A549 (cell line): Measurements from ENCODE around the gene ADRB1. TPM values are rescaled to one million over a fixed set of nuclear protein-coding genes. Genes with fewer than 3 reads are reported as not detected.
A peak's percentile ranks its signal among the peaks of the same experiment; 100 is the strongest.

Experiments used
- ATAC-seq, 2 experiments: fragments of 200-7000 bp in 1 of 2; fragments of >200 bp in 1 of 2; cut with Nextera tagmentation in 1 of 2; cut with Tn5 transposase in 1 of 2; 3 replicates each; pipeline versions ENCODE4 v1.8.0 to v1.9.1; 2018 to 2020; ENCODE audit warnings: mild to moderate bottlenecking in 1 of 2, moderate library complexity in 1 of 2
- CTCF ChIA-PET: fragments of 300-600 bp; sonication (Branson Sonifier 250); formaldehyde crosslinking; extraction: SDS; loops from one replicate; lab custom pipeline; 2021; ENCODE audit warnings: antibody characterized with exemption, inconsistent platforms; lab: Yijun Ruan, JAX
- POLR2A ChIA-PET: fragments of 350-600 bp; formaldehyde crosslinking; extraction: SDS; loops from one replicate; lab custom pipeline; 2021; ENCODE audit warnings: antibody characterized with exemption, inconsistent platforms; lab: Yijun Ruan, JAX
- DNase-seq, 2 experiments: peaks; one replicate each; pipeline versions ENCODE4 v3.0.0 to v3.0.0-alpha.2; 2011 to 2016; ENCODE audit warnings: low read depth in 1 of 2, low spot score in 1 of 2
- FAIRE-seq: peaks from 2 replicates; lab custom pipeline; 2011; peaks lifted over from hg19 to GRCh38; lab: Jason Lieb, UNC
- H3K27ac ChIP-seq, 2 experiments: fragments of >200 bp; sonication (Bioruptor Twin); formaldehyde crosslinking; 3 replicates each; pipeline ENCODE4 v1.5.1; 2016 to 2017
- H3K4me1 ChIP-seq: fragments of >200 bp; sonication (Bioruptor Twin); formaldehyde crosslinking; 3 replicates; pipeline ENCODE4 v1.6.1; 2016
- H3K4me2 ChIP-seq: fragments of >200 bp; sonication (Bioruptor Twin); formaldehyde crosslinking; 3 replicates; pipeline ENCODE4 v1.6.1; 2016
- H3K4me3 ChIP-seq: fragments of >200 bp; sonication (Bioruptor Twin); formaldehyde crosslinking; 3 replicates; pipeline ENCODE4 v1.5.1; 2016
- H3K9me3 ChIP-seq: fragments of >200 bp; sonication (Bioruptor Twin); formaldehyde crosslinking; 3 replicates; pipeline ENCODE4 v1.6.1; 2016
- CEBPB ChIP-seq, 2 experiments: fragments of >200 bp in 1 of 2; sonication (Bioruptor Twin) in 1 of 2; formaldehyde crosslinking in 1 of 2; IDR thresholded peaks; 2 replicates each; pipeline ENCODE4 v1.6.1; 2012 to 2016
- CHD4 ChIP-seq: fragments of 200-600 bp; sonication (generic); IDR thresholded peaks from 2 replicates; pipeline ENCODE4 v1.6.1; 2016; ENCODE audit warnings: antibody characterized with exemption, mild to moderate bottlenecking, borderline replicate concordance
- EHF ChIP-seq: fragments of 250-450 bp; sonication (Bioruptor Pico); IDR thresholded peaks from 2 replicates; pipeline ENCODE4 v1.5.0; 2020; ENCODE audit warnings: mild to moderate bottlenecking
- EP300 ChIP-seq, 2 experiments: fragments of >200 bp; sonication (Bioruptor Twin); formaldehyde crosslinking; IDR thresholded peaks; 2 replicates in 1 of 2; 3 replicates in 1 of 2; pipeline ENCODE4 v1.6.1; 2016 to 2017
- ESRRA ChIP-seq: fragments of 150-350 bp; IDR thresholded peaks from 2 replicates; pipeline ENCODE4 v1.6.1; 2014; ENCODE audit warnings: mild to moderate bottlenecking, low read length, borderline replicate concordance
- FOXS1 ChIP-seq: fragments of 250-450 bp; sonication (Bioruptor Pico); IDR thresholded peaks from 2 replicates; pipeline ENCODE4 v1.5.0; 2020; ENCODE audit warnings: mild to moderate bottlenecking, moderate library complexity
- HDAC2 ChIP-seq: fragments of 200-600 bp; sonication (generic); IDR thresholded peaks from 2 replicates; pipeline ENCODE4 v1.6.1; 2016
- HOXA7 ChIP-seq: fragments of 250-450 bp; sonication (Bioruptor Pico); IDR thresholded peaks from 2 replicates; pipeline ENCODE4 v1.5.0; 2020; ENCODE audit warnings: mild to moderate bottlenecking, moderate library complexity
- HOXB5 ChIP-seq: fragments of 250-450 bp; sonication (Bioruptor Pico); IDR thresholded peaks from 2 replicates; pipeline ENCODE4 v1.5.0; 2020; ENCODE audit warnings: mild to moderate bottlenecking, moderate library complexity
- KDM1A ChIP-seq: fragments of 200-600 bp; sonication (generic); IDR thresholded peaks from 2 replicates; pipeline ENCODE4 v1.6.1; 2016; ENCODE audit warnings: low read depth, mild to moderate bottlenecking
- MAX ChIP-seq: IDR thresholded peaks from 2 replicates; pipeline ENCODE4 v1.6.1; 2012
- NFE2L2 ChIP-seq: fragments of 150-350 bp; conservative IDR thresholded peaks from 2 replicates; pipeline ENCODE4 v1.6.1; 2014; ENCODE audit warnings: low read length
- NPAS2 ChIP-seq: fragments of 250-450 bp; sonication (Bioruptor Pico); IDR thresholded peaks from 2 replicates; pipeline ENCODE4 v1.8.0; 2022; ENCODE audit warnings: mild to moderate bottlenecking, moderate library complexity, borderline replicate concordance
- PHF8 ChIP-seq: fragments of 200-600 bp; sonication (generic); IDR thresholded peaks from 2 replicates; pipeline ENCODE4 v1.6.1; 2016; ENCODE audit warnings: low read depth, mild to moderate bottlenecking, antibody characterized with exemption, moderate library complexity, borderline replicate concordance
- POLR2A ChIP-seq: IDR thresholded peaks from 2 replicates; pipeline ENCODE4 v1.6.1; 2012; ENCODE audit warnings: mild to moderate bottlenecking, low read length
- RARB ChIP-seq: fragments of 250-450 bp; sonication (Bioruptor Pico); IDR thresholded peaks from 2 replicates; pipeline ENCODE4 v1.8.0; 2021; ENCODE audit warnings: mild to moderate bottlenecking, moderate library complexity
- RCOR1 ChIP-seq: fragments of 150-350 bp; IDR thresholded peaks from 2 replicates; pipeline ENCODE4 v1.6.1; 2014; ENCODE audit warnings: antibody characterized with exemption, low read length, low read depth
- RNF2 ChIP-seq: fragments of 200-600 bp; sonication (generic); IDR thresholded peaks from 2 replicates; pipeline ENCODE4 v1.6.1; 2016; ENCODE audit warnings: low read depth, mild to moderate bottlenecking, antibody characterized with exemption, moderate library complexity, borderline replicate concordance
- SMC3 ChIP-seq: fragments of >200 bp; sonication (Bioruptor Twin); formaldehyde crosslinking; IDR thresholded peaks from 3 replicates; pipeline ENCODE4 v1.6.1; 2018; ENCODE audit warnings: inconsistent platforms
- TFCP2L1 ChIP-seq: fragments of 250-450 bp; sonication (Bioruptor Pico); IDR thresholded peaks from 2 replicates; pipeline ENCODE4 v1.5.0; 2021; ENCODE audit warnings: mild to moderate bottlenecking
- TP53 ChIP-seq: fragments of 250-450 bp; sonication (Bioruptor Pico); IDR thresholded peaks from 2 replicates; pipeline ENCODE4 v1.5.0; 2021; ENCODE audit warnings: mild to moderate bottlenecking, moderate library complexity
- ZFP36 ChIP-seq: fragments of 450-650 bp; IDR thresholded peaks from 2 replicates; pipeline ENCODE4 v1.6.1; 2014; ENCODE audit warnings: borderline replicate concordance; ENCODE audit not compliant: partially characterized antibody
- ZNF302 ChIP-seq: fragments of 250-450 bp; sonication (Bioruptor Pico); IDR thresholded peaks from 2 replicates; pipeline ENCODE4 v1.9.0; 2021; ENCODE audit warnings: inconsistent platforms, mild to moderate bottlenecking, moderate library complexity
- WGBS: methylation state at CpG from one replicate; pipeline ENCODE4 v1.1.6; 2017; ENCODE audit errors: missing lambda C conversion rate; 5-methylcytosine and 5-hydroxymethylcytosine counted together
- polyA plus RNA-seq, 4 experiments: library from polyadenylated mRNA; depleted of rRNA in 3 of 4; stranded (reverse); fragments of >200 nt; fragmentation: RNase III in 1 of 4; extraction: RNeasy Plus Mini Kit Qiagen cat#74134 plus additional on column Dnase treatment in 1 of 4; gene quantifications; 2 replicates in 3 of 4; 3 replicates in 1 of 4; pipeline ENCODE4 v1.2.3, GENCODE V29; 2011 to 2017
- TF ChIP-seq, protein P1 (sequence below): IDR thresholded peaks from 2 replicates; pipeline ENCODE4 v1.6.1; 2012
- TF ChIP-seq, protein P2 (sequence below): fragments of 200-600 bp; sonication (generic); IDR thresholded peaks from 2 replicates; pipeline ENCODE4 v1.6.1; 2016; ENCODE audit warnings: antibody characterized with exemption, mild to moderate bottlenecking, moderate library complexity
- TF ChIP-seq, protein P3 (sequence below): IDR thresholded peaks from 2 replicates; pipeline ENCODE4 v1.6.1; 2012; ENCODE audit warnings: low read depth, borderline replicate concordance
- TF ChIP-seq, protein P4 (sequence below): fragments of >200 bp; sonication (Bioruptor Twin); formaldehyde crosslinking; IDR thresholded peaks from 2 replicates; pipeline ENCODE4 v1.6.1; 2016

ADRB1 gene
- polyA plus RNA-seq, 2 of the 4 experiments (the other 2 are of a cell fraction): 0.58 to 0.75 TPM

DNA sequence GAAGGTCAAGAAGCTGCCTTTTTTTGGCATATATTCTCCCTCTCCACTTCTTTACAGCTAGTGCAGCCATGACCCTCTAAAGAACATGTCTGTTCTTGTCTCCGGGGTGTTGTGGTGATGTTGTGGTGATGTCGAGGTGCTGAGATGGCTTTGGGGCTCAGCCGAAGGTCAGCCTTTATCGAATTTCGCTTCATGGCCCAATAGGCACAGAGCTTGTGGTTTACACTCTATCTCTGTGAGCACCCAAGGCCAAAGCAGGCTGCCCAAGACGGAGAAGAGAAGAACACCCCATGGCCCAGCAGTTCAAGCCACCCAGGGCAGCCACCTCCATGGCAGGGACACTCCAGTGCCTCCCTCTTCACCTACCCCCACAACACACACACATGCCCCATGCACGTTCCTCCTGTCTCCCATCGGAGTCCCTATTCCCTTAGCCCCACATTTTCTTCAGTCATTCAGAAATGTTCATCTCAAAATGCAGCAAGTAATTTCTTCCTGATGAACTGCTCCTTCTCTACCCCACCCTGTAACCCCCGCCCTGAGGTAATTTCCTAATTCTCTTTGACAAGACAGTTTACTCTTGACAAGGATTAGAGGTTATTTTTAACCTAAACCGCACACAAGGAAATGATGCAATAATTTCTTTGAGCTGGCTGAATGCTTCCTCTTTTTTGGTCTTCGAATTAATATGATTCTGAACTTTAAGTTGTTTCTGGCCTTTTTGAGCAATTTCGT lies 18.6 kb upstream of the ADRB1 start:
- ATAC-seq: no peak
- DNase-seq: peak in 1 of 2 experiments; percentile 25
- Histone ChIP-seq H3K4me2 (peak overlapping the region; percentile 75; the same call in 2 of the 3 replicates), H3K4me3 (no peak overlapping the region), H3K9me3 (no peaks in the 10 kb centered on the region), H3K4me1 (peaks cover 39% of the 10 kb centered on the region), H3K27ac (peak overlapping the region; percentile 72 to 85)
- FAIRE-seq: no peak
- POLR2A ChIA-PET: no interaction called here
- TF ChIP-seq ZFP36 (no peak), CEBPB (IDR thresholded peaks at IDR 0.05) (peak; percentile 57 to 58; a peak in 3 of 4 replicates)
- CTCF ChIA-PET: interaction anchor here (0.6 kb wide), 1 partner anchor 37 kb away, joined by 3 read pairs; no protein-coding TSS in a partner anchor
- 89% methylated on average over 12 of the region's 12 CpGs for WGBS

DNA sequence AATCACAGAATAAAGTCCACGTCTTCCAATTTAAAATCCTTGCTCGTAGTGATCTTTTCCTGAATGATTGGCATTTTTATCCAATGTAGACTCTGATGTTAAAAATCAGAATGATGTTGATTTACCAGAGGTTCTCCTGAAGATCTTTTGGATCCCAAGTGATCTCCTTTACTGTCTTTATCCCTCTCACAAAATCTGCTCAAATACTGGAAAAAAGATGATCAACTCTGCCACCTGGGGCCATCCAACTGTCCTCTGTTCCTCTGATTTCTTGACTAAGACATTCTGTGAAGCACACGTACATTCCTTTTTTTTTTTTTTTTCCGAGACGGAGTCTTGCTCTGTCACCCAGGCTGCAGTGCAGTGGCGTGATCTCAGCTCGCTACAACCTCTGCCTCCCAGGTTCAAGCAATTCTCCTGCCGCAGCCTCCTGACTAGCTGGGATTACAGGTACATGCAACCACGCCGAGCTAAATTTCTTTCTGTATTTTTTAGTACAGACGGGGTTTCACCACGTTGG lies 18.0 kb upstream of the ADRB1 start:
- peak overlapping the region; percentile 75 for H3K4me2 ChIP-seq
- ATAC-seq: no peak

DNA sequence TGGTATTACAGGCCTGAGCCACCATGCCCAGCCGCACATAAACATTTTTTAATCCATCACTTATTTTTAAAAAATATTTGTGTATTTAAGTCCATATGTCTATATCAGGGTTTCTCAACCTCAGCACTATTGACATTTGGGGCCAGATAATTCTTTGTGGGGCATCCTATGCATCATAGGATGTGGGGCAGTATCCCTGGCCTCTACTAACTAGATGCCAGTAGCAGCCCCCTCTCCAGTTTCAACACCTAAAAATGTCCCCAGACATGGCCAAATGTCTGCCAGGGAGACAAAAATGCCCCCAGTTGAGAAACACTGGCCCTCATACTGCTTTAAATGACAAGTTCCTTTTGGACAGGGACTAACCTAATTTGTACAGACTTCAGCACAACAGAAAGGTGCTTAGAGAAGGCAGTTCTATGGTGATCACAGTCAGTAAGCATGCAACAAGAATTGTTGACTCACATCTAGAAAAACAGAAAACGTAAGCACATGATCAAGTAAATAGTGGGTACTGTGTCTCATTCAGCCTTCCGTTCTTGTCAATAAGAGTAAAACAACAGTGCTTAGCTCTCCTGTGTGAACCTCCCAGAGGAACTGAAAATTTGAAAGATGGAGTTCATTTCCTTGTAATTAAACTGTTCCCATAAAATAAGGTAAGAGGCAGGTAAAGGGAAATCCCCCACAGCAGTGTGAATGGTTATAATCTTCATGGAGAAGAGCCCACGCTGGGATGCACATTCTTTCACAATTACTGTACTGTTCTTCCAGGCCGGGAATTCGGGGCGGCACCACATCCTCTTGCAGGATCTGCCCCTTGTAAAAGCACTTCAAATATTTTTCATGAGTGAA lies 17.3 kb upstream of the ADRB1 start:
- FAIRE-seq (peak; percentile 78), DNase-seq (peak; percentile 67 to 86), ATAC-seq (peak; percentile 97)
- 4% methylated on average over 7 of the region's 7 CpGs for WGBS
- H3K4me3 ChIP-seq: no peak overlapping the region
- peak overlapping the region; percentile 75 for H3K4me2 ChIP-seq
- H3K27ac ChIP-seq: peak overlapping the region; percentile 72 to 85
- no peaks in the 10 kb centered on the region for H3K9me3 ChIP-seq
- POLR2A ChIA-PET: no interaction called here
- CTCF ChIA-PET: no interaction called here
- H3K4me1 ChIP-seq: peaks cover 46% of the 10 kb centered on the region
- TF ChIP-seq, protein P1, sequence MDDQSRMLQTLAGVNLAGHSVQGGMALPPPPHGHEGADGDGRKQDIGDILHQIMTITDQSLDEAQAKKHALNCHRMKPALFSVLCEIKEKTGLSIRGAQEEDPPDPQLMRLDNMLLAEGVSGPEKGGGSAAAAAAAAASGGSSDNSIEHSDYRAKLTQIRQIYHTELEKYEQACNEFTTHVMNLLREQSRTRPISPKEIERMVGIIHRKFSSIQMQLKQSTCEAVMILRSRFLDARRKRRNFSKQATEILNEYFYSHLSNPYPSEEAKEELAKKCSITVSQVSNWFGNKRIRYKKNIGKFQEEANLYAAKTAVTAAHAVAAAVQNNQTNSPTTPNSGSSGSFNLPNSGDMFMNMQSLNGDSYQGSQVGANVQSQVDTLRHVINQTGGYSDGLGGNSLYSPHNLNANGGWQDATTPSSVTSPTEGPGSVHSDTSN: no peak; the same call in 1 of the 2 replicates
- TF ChIP-seq TP53: no peak
- TF ChIP-seq MAX: peak; percentile 63; the same call in 1 of the 2 replicates
- TF ChIP-seq RARB: no peak
- TF ChIP-seq HDAC2: no peak
- TF ChIP-seq CHD4: no peak
- no peak for TF ChIP-seq ESRRA
- TF ChIP-seq PHF8: no peak
- no peak for TF ChIP-seq EHF (CRISPR knock-in tag)
- TF ChIP-seq NPAS2 (CRISPR knock-in tag): no peak
- TF ChIP-seq TFCP2L1 (CRISPR knock-in tag): no peak
- no peak for TF ChIP-seq POLR2A
- TF ChIP-seq, protein P2, sequence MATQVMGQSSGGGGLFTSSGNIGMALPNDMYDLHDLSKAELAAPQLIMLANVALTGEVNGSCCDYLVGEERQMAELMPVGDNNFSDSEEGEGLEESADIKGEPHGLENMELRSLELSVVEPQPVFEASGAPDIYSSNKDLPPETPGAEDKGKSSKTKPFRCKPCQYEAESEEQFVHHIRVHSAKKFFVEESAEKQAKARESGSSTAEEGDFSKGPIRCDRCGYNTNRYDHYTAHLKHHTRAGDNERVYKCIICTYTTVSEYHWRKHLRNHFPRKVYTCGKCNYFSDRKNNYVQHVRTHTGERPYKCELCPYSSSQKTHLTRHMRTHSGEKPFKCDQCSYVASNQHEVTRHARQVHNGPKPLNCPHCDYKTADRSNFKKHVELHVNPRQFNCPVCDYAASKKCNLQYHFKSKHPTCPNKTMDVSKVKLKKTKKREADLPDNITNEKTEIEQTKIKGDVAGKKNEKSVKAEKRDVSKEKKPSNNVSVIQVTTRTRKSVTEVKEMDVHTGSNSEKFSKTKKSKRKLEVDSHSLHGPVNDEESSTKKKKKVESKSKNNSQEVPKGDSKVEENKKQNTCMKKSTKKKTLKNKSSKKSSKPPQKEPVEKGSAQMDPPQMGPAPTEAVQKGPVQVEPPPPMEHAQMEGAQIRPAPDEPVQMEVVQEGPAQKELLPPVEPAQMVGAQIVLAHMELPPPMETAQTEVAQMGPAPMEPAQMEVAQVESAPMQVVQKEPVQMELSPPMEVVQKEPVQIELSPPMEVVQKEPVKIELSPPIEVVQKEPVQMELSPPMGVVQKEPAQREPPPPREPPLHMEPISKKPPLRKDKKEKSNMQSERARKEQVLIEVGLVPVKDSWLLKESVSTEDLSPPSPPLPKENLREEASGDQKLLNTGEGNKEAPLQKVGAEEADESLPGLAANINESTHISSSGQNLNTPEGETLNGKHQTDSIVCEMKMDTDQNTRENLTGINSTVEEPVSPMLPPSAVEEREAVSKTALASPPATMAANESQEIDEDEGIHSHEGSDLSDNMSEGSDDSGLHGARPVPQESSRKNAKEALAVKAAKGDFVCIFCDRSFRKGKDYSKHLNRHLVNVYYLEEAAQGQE: no peak
- TF ChIP-seq HOXA7 (CRISPR knock-in tag): no peak

More for the DNA sequence above, 18.0 kb upstream of the ADRB1 start:
- H3K4me1 ChIP-seq: peaks cover 39% of the 10 kb centered on the region
- DNase-seq (no peak), FAIRE-seq (no peak)
- ChIA-PET POLR2A (no interaction called here), CTCF (no interaction called here)
- 89% methylated on average over 12 of the region's 12 CpGs for WGBS
- H3K27ac ChIP-seq: peak overlapping the region; percentile 72 to 85
- no peaks in the 10 kb centered on the region for H3K9me3 ChIP-seq
- TF ChIP-seq HDAC2 (no peak), RCOR1 (no peak), EP300 (IDR thresholded peaks at IDR 0.05) (no peak), SMC3 (no peak), RNF2 (no peak), PHF8 (no peak), FOXS1 (no peak), CHD4 (no peak), NPAS2 (CRISPR knock-in tag) (no peak), ZNF302 (CRISPR knock-in tag) (no peak), RARB (no peak), HOXB5 (no peak), KDM1A (no peak), NFE2L2 (no peak)
- TF ChIP-seq, protein P3, sequence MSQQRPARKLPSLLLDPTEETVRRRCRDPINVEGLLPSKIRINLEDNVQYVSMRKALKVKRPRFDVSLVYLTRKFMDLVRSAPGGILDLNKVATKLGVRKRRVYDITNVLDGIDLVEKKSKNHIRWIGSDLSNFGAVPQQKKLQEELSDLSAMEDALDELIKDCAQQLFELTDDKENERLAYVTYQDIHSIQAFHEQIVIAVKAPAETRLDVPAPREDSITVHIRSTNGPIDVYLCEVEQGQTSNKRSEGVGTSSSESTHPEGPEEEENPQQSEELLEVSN: no peak
- TF ChIP-seq, protein P4, sequence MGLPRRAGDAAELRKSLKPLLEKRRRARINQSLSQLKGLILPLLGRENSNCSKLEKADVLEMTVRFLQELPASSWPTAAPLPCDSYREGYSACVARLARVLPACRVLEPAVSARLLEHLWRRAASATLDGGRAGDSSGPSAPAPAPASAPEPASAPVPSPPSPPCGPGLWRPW: no peak
- TF ChIP-seq, protein P1: no peak
- TF ChIP-seq, all 56 proteins: peak for 0
- no peak overlapping the region for H3K4me3 ChIP-seq
